Measurements from ENCODE around the gene ARHGAP33. TPM values are rescaled to one million over a fixed set of nuclear protein-coding genes. Genes with fewer than 3 reads are reported as not detected.

Gene ARHGAP33
- 3.1 and 3.5 TPM in 2 replicates for total RNA-seq (2014; rRNA removed; shearing (Covaris generic))
- 28.3 and 37.9 TPM in 2 replicates for polyA plus RNA-seq (2014; cell fraction: nucleus; rRNA removed)

- peak; percentile 97 for DNase-seq (ENCODE audit: extremely low read depth, low read depth)
Measured at GRCh38 chr19:35775298-35776101, at the start of gene ARHGAP33. ARHGAP33 (plus strand) TSS chr19:35775564; CDS start chr19:35775659, 95 bp downstream.

GRCh38 chr19:35727053-35727955 lies 48.1 kb upstream of the ARHGAP33 start:
- no peak for DNase-seq (ENCODE audit: extremely low read depth, low read depth)

- no peak for DNase-seq (ENCODE audit: extremely low read depth, low read depth)
Measured at GRCh38 chr19:35727956-35728706, 47.2 kb upstream of the ARHGAP33 start.

GRCh38 chr19:35729021-35729420 lies 46.3 kb upstream of the ARHGAP33 start:
- DNase-seq (ENCODE audit: extremely low read depth, low read depth), result no peak

GRCh38 chr19:35729763-35730162 lies 45.6 kb upstream of the ARHGAP33 start:
- DNase-seq (ENCODE audit: extremely low read depth, low read depth), result no peak

GRCh38 chr19:35730326-35730725 lies 45.0 kb upstream of the ARHGAP33 start:
- no peak for DNase-seq (ENCODE audit: extremely low read depth, low read depth)

GRCh38 chr19:35731353-35731752 lies 44.0 kb upstream of the ARHGAP33 start:
- DNase-seq (ENCODE audit: extremely low read depth, low read depth), result no peak

GRCh38 chr19:35731779-35732405 lies 43.5 kb upstream of the ARHGAP33 start:
- DNase-seq (ENCODE audit: extremely low read depth, low read depth), result no peak

- no peak for DNase-seq (ENCODE audit: extremely low read depth, low read depth)
Measured at GRCh38 chr19:35732540-35733179, 42.7 kb upstream of the ARHGAP33 start.

- no peak for DNase-seq (ENCODE audit: extremely low read depth, low read depth)
Measured at GRCh38 chr19:35733180-35734125, 41.9 kb upstream of the ARHGAP33 start.

GRCh38 chr19:35734273-35734672 lies 41.1 kb upstream of the ARHGAP33 start:
- no peak for DNase-seq (ENCODE audit: extremely low read depth, low read depth)

- no peak for DNase-seq (ENCODE audit: extremely low read depth, low read depth)
Measured at GRCh38 chr19:35734889-35735288, 40.5 kb upstream of the ARHGAP33 start.

- no peak for DNase-seq (ENCODE audit: extremely low read depth, low read depth)
Measured at GRCh38 chr19:35736913-35737886, 38.2 kb upstream of the ARHGAP33 start.

GRCh38 chr19:35738021-35738886 lies 37.1 kb upstream of the ARHGAP33 start:
- no peak for DNase-seq (ENCODE audit: extremely low read depth, low read depth)

- no peak for DNase-seq (ENCODE audit: extremely low read depth, low read depth)
Measured at GRCh38 chr19:35738887-35739229, 36.5 kb upstream of the ARHGAP33 start.

- no peak for DNase-seq (ENCODE audit: extremely low read depth, low read depth)
Measured at GRCh38 chr19:35739275-35740107, 35.9 kb upstream of the ARHGAP33 start.
